SK-N-SH (cell line): ENCODE results near the gene CCNF. TPM values are rescaled to one million over a fixed set of nuclear protein-coding genes. Genes with fewer than 3 reads are reported as not detected.

Experiments used
- CTCF ChIA-PET: fragments of 300-600, 350-600 bp; formaldehyde crosslinking; extraction: SDS; loops from one replicate; lab custom pipeline; 2021; lab: Yijun Ruan, JAX
- POLR2A ChIA-PET: fragments of 350-600 bp; sonication (Branson Sonifier 250); formaldehyde crosslinking; extraction: SDS; loops from one replicate; lab custom pipeline; 2020; ENCODE audit warnings: antibody characterized with exemption, inconsistent platforms; lab: Yijun Ruan, JAX
- DNase-seq: peaks from one replicate; pipeline ENCODE4 v3.0.0; 2012
- H2AFZ ChIP-seq: fragments of 200-600 bp; sonication (generic); 2 replicates; pipeline ENCODE4 v1.8.1; 2016; ENCODE audit warnings: antibody characterized with exemption, mild to moderate bottlenecking, low read depth
- H3F3A ChIP-seq: fragments of 200-600 bp; sonication (generic); replicated peaks from 2 replicates; pipeline ENCODE3; 2016; ENCODE audit warnings: antibody characterized with exemption, mild to moderate bottlenecking; ENCODE audit not compliant: insufficient read depth
- H3K27ac ChIP-seq, 2 experiments: fragments of 200-500 bp in 1 of 2; fragments of 200-600 bp in 1 of 2; sonication (Bioruptor generic) in 1 of 2; sonication (generic), shearing (Covaris generic) in 1 of 2; 2 replicates each; pipeline versions ENCODE4 v1.5.1 to v1.6.1; 2014 to 2016; ENCODE audit warnings: low read depth in 2 of 2, inconsistent platforms in 1 of 2, low read length in 1 of 2, mild to moderate bottlenecking in 1 of 2, mixed read lengths in 1 of 2
- H3K27me3 ChIP-seq: fragments of 200-600 bp; sonication (generic), shearing (Covaris generic); 2 replicates; pipeline ENCODE4 v1.6.1; 2016; ENCODE audit warnings: mixed run types; ENCODE audit not compliant: insufficient read depth
- H3K36me3 ChIP-seq, 2 experiments: fragments of 200-500 bp in 1 of 2; fragments of 200-600 bp in 1 of 2; sonication (Bioruptor generic) in 1 of 2; sonication (generic) in 1 of 2; replicated peaks in 1 of 2; 2 replicates each; pipeline versions ENCODE3 to v1.5.1; 2014 to 2016; ENCODE audit warnings: low read length in 1 of 2, mild to moderate bottlenecking in 1 of 2; ENCODE audit not compliant: insufficient read depth in 2 of 2, control insufficient read depth in 1 of 2
- H3K4me1 ChIP-seq, 2 experiments: fragments of 200-500 bp in 1 of 2; fragments of 200-600 bp in 1 of 2; sonication (Bioruptor generic) in 1 of 2; sonication (generic), shearing (Covaris generic) in 1 of 2; 2 replicates each; pipeline versions ENCODE4 v1.5.1 to v1.6.1; 2014 to 2016; ENCODE audit warnings: low read depth in 1 of 2, low read length in 1 of 2, mixed run types in 1 of 2; ENCODE audit not compliant: insufficient read depth in 2 of 2, control insufficient read depth in 1 of 2
- H3K4me2 ChIP-seq: fragments of 200-600 bp; sonication (generic), shearing (Covaris generic); 2 replicates; pipeline ENCODE4 v1.6.1; 2017; ENCODE audit warnings: mixed run types
- H3K4me3 ChIP-seq, 2 experiments: fragments of 200-500 bp in 1 of 2; fragments of 200-600 bp in 1 of 2; sonication (Bioruptor generic) in 1 of 2; sonication (generic), shearing (Covaris generic) in 1 of 2; 2 replicates each; pipeline versions ENCODE4 v1.5.1 to v1.8.1; 2014 to 2016; ENCODE audit warnings: low read depth in 2 of 2, inconsistent platforms in 1 of 2, low read length in 1 of 2, mild to moderate bottlenecking in 1 of 2, mixed read lengths in 1 of 2, moderate library complexity in 1 of 2
- H3K79me2 ChIP-seq: fragments of 200-600 bp; sonication (generic); 2 replicates; pipeline ENCODE4 v1.8.1; 2017; ENCODE audit warnings: mild to moderate bottlenecking; ENCODE audit not compliant: insufficient read depth
- H3K9ac ChIP-seq: fragments of 200-600 bp; sonication (generic); 2 replicates; pipeline ENCODE4 v1.6.1; 2017; ENCODE audit warnings: mixed run types
- H3K9me2 ChIP-seq: fragments of 200-600 bp; sonication (generic); 2 replicates; pipeline ENCODE4 v1.6.1; 2017; ENCODE audit warnings: mixed run types
- H3K9me3 ChIP-seq: fragments of 200-600 bp; sonication (generic); 2 replicates; pipeline ENCODE4 v1.6.1; 2017; ENCODE audit warnings: mixed run types, mild to moderate bottlenecking, moderate library complexity
- H4K20me1 ChIP-seq: fragments of 200-600 bp; sonication (generic); 2 replicates; pipeline ENCODE4 v1.6.1; 2017; ENCODE audit warnings: mild to moderate bottlenecking, mixed run types; ENCODE audit not compliant: insufficient read depth
- CHD2 ChIP-seq: fragments of 150-350 bp; IDR thresholded peaks from 2 replicates; pipeline ENCODE4 v1.6.1; 2018; ENCODE audit warnings: low read length; ENCODE audit not compliant: partially characterized antibody
- ELF1 ChIP-seq: IDR thresholded peaks from 2 replicates; pipeline ENCODE4 v1.4.0; 2012
- FOSL2 ChIP-seq: IDR thresholded peaks from 2 replicates; pipeline ENCODE4 v1.4.0; 2012; ENCODE audit warnings: low read depth, mild to moderate bottlenecking, moderate library complexity, borderline replicate concordance
- FOXJ3 ChIP-seq: sonication (generic); formaldehyde crosslinking; IDR thresholded peaks from 2 replicates; pipeline ENCODE4 v1.5.1; 2020; ENCODE audit warnings: mild to moderate bottlenecking, missing genetic modification reagents
- FOXM1 ChIP-seq: IDR thresholded peaks from 2 replicates; pipeline ENCODE4 v1.4.0; 2012; ENCODE audit warnings: low read depth, mild to moderate bottlenecking
- GABPA ChIP-seq: IDR thresholded peaks from 2 replicates; pipeline ENCODE4 v1.4.0; 2012; ENCODE audit warnings: low read depth, mild to moderate bottlenecking
- GATA2 ChIP-seq: sonication (generic); formaldehyde crosslinking; IDR thresholded peaks from 2 replicates; pipeline ENCODE4 v1.5.0; 2020; ENCODE audit warnings: mild to moderate bottlenecking, missing genetic modification reagents
- JUND ChIP-seq: IDR thresholded peaks from 2 replicates; pipeline ENCODE4 v1.4.0; 2012
- NFIC ChIP-seq: IDR thresholded peaks from 2 replicates; pipeline ENCODE4 v1.4.0; 2012; ENCODE audit warnings: borderline replicate concordance
- RAD21 ChIP-seq: IDR thresholded peaks from 2 replicates; pipeline ENCODE4 v1.6.1; 2012; ENCODE audit warnings: mild to moderate bottlenecking, low read length
- RCOR1 ChIP-seq: fragments of 150-350 bp; IDR thresholded peaks from 2 replicates; pipeline ENCODE4 v1.6.1; 2017; ENCODE audit warnings: antibody characterized with exemption, low read length
- RXRA ChIP-seq: IDR thresholded peaks from 2 replicates; pipeline ENCODE4 v1.4.0; 2012; ENCODE audit warnings: low read depth, mild to moderate bottlenecking, borderline replicate concordance
- TAF1 ChIP-seq: IDR thresholded peaks from 2 replicates; pipeline ENCODE4 v1.6.1; 2012; ENCODE audit warnings: low read depth, mild to moderate bottlenecking, low read length, moderate library complexity, borderline replicate concordance
- TCF12 ChIP-seq: IDR thresholded peaks from 2 replicates; pipeline ENCODE4 v1.4.0; 2012
- WGBS: methylation state at CpG from one replicate; pipeline ENCODE4 v1.1.6; 2017; ENCODE audit warnings: low lambda C conversion rate; 5-methylcytosine and 5-hydroxymethylcytosine counted together
- polyA plus RNA-seq, 3 experiments: library from polyadenylated mRNA; depleted of rRNA; stranded (reverse); fragments of >200 nt; gene quantifications; 2 replicates each; pipeline ENCODE4 v1.2.3, GENCODE V29; 2012
- TF ChIP-seq, protein P1 (sequence below): fragments of 200-600 bp; sonication (generic); IDR thresholded peaks from 2 replicates; pipeline ENCODE4 v1.6.1; 2017; ENCODE audit warnings: antibody characterized with exemption, mild to moderate bottlenecking, moderate library complexity
- TF ChIP-seq, protein P2 (sequence below): IDR thresholded peaks from 2 replicates; pipeline ENCODE4; 2012
- TF ChIP-seq, protein P3 (sequence below): fragments of 150-350 bp; IDR thresholded peaks from 2 replicates; pipeline ENCODE4 v1.6.1; 2016; ENCODE audit warnings: mild to moderate bottlenecking, low read depth, low read length
- TF ChIP-seq, protein P4 (sequence below): IDR thresholded peaks from 2 replicates; pipeline ENCODE4 v1.4.0; 2012; ENCODE audit warnings: low read depth

CCNF gene
- polyA plus RNA-seq, 1 of the 3 experiments (the other 2 are of a cell fraction) = 4.6 TPM

DNA sequence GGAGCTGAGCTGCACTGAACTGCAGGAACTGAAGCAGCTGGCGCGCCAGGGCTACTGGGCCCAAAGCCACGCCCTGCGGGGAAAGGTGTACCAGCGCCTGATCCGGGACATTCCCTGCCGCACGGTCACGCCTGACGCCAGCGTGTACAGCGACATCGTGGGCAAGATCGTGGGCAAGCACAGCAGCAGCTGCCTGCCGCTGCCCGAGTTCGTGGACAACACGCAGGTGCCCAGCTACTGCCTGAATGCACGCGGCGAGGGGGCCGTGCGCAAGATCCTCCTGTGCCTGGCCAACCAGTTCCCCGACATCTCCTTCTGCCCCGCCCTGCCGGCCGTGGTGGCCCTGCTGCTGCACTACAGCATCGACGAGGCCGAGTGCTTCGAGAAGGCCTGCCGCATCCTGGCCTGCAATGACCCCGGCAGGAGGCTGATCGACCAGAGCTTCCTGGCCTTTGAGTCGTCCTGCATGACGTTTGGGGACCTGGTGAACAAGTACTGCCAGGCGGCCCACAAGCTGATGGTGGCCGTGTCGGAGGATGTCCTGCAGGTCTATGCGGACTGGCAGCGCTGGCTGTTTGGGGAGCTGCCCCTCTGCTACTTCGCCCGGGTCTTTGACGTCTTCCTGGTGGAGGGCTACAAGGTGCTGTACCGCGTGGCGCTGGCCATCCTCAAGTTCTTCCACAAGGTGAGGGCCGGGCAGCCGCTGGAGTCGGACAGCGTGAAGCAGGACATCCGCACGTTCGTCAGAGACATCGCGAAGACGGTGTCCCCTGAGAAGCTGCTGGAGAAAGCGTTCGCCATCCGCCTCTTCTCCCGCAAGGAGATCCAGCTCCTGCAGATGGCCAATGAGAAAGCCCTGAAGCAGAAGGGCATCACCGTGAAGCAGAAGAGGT is 67.2 kb downstream of the CCNF start:
- 0 out of 2 replicates have a peak, but pooled peaks cover 4% of the 10 kb centered on the region for H4K20me1 ChIP-seq
- peaks cover 0 to 16% of the 10 kb centered on the region in 2 experiments for H3K36me3 ChIP-seq
- ChIA-PET POLR2A (interaction anchor here (0.6 to 0.8 kb wide), 2 partner anchors 14 to 28 kb away, joined by 5 to 6 read pairs; no protein-coding TSS in a partner anchor), CTCF (interaction anchor here (1.0 to 1.3 kb wide), 3 partner anchors 14 to 68 kb away, joined by 3 read pairs; partner anchors contain the start of gene TEDC2)
- H3F3A ChIP-seq = no peaks in the 10 kb centered on the region
- no peak overlapping the region for H3K4me2 ChIP-seq
- H3K9ac ChIP-seq = no peak overlapping the region
- no peaks in the 10 kb centered on the region for H3K79me2 ChIP-seq
- no peak overlapping the region for H2AFZ ChIP-seq
- TF ChIP-seq TCF12 = no peak
- TF ChIP-seq, protein P1, sequence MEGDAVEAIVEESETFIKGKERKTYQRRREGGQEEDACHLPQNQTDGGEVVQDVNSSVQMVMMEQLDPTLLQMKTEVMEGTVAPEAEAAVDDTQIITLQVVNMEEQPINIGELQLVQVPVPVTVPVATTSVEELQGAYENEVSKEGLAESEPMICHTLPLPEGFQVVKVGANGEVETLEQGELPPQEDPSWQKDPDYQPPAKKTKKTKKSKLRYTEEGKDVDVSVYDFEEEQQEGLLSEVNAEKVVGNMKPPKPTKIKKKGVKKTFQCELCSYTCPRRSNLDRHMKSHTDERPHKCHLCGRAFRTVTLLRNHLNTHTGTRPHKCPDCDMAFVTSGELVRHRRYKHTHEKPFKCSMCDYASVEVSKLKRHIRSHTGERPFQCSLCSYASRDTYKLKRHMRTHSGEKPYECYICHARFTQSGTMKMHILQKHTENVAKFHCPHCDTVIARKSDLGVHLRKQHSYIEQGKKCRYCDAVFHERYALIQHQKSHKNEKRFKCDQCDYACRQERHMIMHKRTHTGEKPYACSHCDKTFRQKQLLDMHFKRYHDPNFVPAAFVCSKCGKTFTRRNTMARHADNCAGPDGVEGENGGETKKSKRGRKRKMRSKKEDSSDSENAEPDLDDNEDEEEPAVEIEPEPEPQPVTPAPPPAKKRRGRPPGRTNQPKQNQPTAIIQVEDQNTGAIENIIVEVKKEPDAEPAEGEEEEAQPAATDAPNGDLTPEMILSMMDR = no peak
- TF ChIP-seq, protein P2, sequence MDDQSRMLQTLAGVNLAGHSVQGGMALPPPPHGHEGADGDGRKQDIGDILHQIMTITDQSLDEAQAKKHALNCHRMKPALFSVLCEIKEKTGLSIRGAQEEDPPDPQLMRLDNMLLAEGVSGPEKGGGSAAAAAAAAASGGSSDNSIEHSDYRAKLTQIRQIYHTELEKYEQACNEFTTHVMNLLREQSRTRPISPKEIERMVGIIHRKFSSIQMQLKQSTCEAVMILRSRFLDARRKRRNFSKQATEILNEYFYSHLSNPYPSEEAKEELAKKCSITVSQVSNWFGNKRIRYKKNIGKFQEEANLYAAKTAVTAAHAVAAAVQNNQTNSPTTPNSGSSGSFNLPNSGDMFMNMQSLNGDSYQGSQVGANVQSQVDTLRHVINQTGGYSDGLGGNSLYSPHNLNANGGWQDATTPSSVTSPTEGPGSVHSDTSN = no peak
- no peak for TF ChIP-seq TAF1
- no peak for TF ChIP-seq ELF1
- no peak for TF ChIP-seq FOSL2
- TF ChIP-seq NFIC = no peak
- TF ChIP-seq RAD21 = no peak
- no peak for TF ChIP-seq RCOR1
- no peak for TF ChIP-seq GATA2 (CRISPR knock-in tag)
- TF ChIP-seq FOXJ3 = no peak
- TF ChIP-seq RXRA = no peak
- TF ChIP-seq CHD2 = no peak
- TF ChIP-seq GABPA = no peak
- no peak for TF ChIP-seq JUND
- TF ChIP-seq, protein P3, sequence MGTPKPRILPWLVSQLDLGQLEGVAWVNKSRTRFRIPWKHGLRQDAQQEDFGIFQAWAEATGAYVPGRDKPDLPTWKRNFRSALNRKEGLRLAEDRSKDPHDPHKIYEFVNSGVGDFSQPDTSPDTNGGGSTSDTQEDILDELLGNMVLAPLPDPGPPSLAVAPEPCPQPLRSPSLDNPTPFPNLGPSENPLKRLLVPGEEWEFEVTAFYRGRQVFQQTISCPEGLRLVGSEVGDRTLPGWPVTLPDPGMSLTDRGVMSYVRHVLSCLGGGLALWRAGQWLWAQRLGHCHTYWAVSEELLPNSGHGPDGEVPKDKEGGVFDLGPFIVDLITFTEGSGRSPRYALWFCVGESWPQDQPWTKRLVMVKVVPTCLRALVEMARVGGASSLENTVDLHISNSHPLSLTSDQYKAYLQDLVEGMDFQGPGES = no peak
- TF ChIP-seq FOXM1 = no peak
- TF ChIP-seq, protein P4, sequence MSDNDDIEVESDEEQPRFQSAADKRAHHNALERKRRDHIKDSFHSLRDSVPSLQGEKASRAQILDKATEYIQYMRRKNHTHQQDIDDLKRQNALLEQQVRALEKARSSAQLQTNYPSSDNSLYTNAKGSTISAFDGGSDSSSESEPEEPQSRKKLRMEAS = no peak
- H3K4me3 ChIP-seq = no peak overlapping the region
- H3K27ac ChIP-seq = peak overlapping the region in 1 of 2 experiments; percentile 72; a peak in 1 of 4 replicates
- WGBS = 95% methylated on average over 46 of the region's 62 CpGs
- no peaks in the 10 kb centered on the region for H3K27me3 ChIP-seq
- no peaks in the 10 kb centered on the region for H3K9me2 ChIP-seq
- no peaks in the 10 kb centered on the region for H3K9me3 ChIP-seq
- DNase-seq = no peak
- peaks cover 0 to 22% of the 10 kb centered on the region in 2 experiments; a peak in 1 of 4 replicates for H3K4me1 ChIP-seq
